Measurements from ENCODE around the gene REG4. TPM values are rescaled to one million over a fixed set of nuclear protein-coding genes. Genes with fewer than 3 reads are reported as not detected.

The REG4 gene
- polyA plus RNA-seq, 1 donor from 2014 or later = not detected

GRCh38 chr1:119774746-119775490, 36.3 kb downstream of the REG4 start:
- Histone ChIP-seq H3K79me2 (replicated peaks; ENCODE audit: insufficient read depth, low read length) (no peaks in the 10 kb centered on the region), H3K27ac (ENCODE audit: low read length) (no peak overlapping the region), H3F3A (ENCODE audit: insufficient read depth, low read length, poor library complexity, severe bottlenecking) (no peaks in the 10 kb centered on the region), H3K4me2 (ENCODE audit: low read length) (no peak overlapping the region), H3K27me3 (ENCODE audit: insufficient read depth, low read depth, low read length) (no peaks in the 10 kb centered on the region), H3K9ac (ENCODE audit: low read length) (no peak overlapping the region), H3K4me3 (ENCODE audit: low read length) (no peak overlapping the region), H3K9me2 (ENCODE audit: insufficient read depth, low read length) (no peaks in the 10 kb centered on the region), H4K20me1 (ENCODE audit: insufficient read depth) (no peaks in the 10 kb centered on the region), H3K36me3 (ENCODE audit: insufficient read depth, low read length) (no peaks in the 10 kb centered on the region), H2AFZ (ENCODE audit: low read depth, low read length) (no peak overlapping the region), H3K9me3 (ENCODE audit: low read length) (no peaks in the 10 kb centered on the region)
- no peak for TF ChIP-seq SMC3 (conservative IDR thresholded peaks at IDR 0.05; ENCODE audit: poor library complexity)
- TF ChIP-seq RAD21 (conservative IDR thresholded peaks at IDR 0.05) = no peak
- no peak for TF ChIP-seq EZH2 (IDR thresholded peaks at IDR 0.05; ENCODE audit: borderline replicate concordance, insufficient read depth, low read length, poor library complexity, severe bottlenecking)
- TF ChIP-seq POLR2AphosphoS5 (IDR thresholded peaks at IDR 0.05) = no peak
- no peak for TF ChIP-seq REST (IDR thresholded peaks at IDR 0.05; ENCODE audit: borderline replicate concordance)
- TF ChIP-seq TAF1 (IDR thresholded peaks at IDR 0.05; ENCODE audit: low read depth) = no peak
- no peak for TF ChIP-seq MXI1 (conservative IDR thresholded peaks at IDR 0.05; ENCODE audit: poor library complexity, severe bottlenecking)
- no peak for TF ChIP-seq EP300 (conservative IDR thresholded peaks at IDR 0.05; ENCODE audit: poor library complexity, severe bottlenecking)
- TF ChIP-seq CTCF (IDR thresholded peaks at IDR 0.05; ENCODE audit: poor library complexity, severe bottlenecking) = no peak

- Histone ChIP-seq H3K4me3 (ENCODE audit: low read length) (no peak overlapping the region), H3F3A (ENCODE audit: insufficient read depth, low read length, poor library complexity, severe bottlenecking) (no peaks in the 10 kb centered on the region), H2AFZ (ENCODE audit: low read depth, low read length) (no peak overlapping the region)
Observed at GRCh38 chr1:119773711-119774241, 37.5 kb downstream of the REG4 start.

More at GRCh38 chr1:119773711-119774241, 37.5 kb downstream of the REG4 start:
- no peaks in the 10 kb centered on the region for H3K36me3 ChIP-seq (ENCODE audit: insufficient read depth, low read length)
- H3K27ac ChIP-seq (ENCODE audit: low read length) = no peak overlapping the region
- no peaks in the 10 kb centered on the region for H3K9me2 ChIP-seq (ENCODE audit: insufficient read depth, low read length)
- TF ChIP-seq EZH2 (IDR thresholded peaks at IDR 0.05; ENCODE audit: borderline replicate concordance, insufficient read depth, low read length, poor library complexity, severe bottlenecking) = no peak
- TF ChIP-seq POLR2AphosphoS5 (IDR thresholded peaks at IDR 0.05) = no peak
- TF ChIP-seq TAF1 (IDR thresholded peaks at IDR 0.05; ENCODE audit: low read depth) = no peak
- H3K9me3 ChIP-seq (ENCODE audit: low read length) = no peaks in the 10 kb centered on the region
- H4K20me1 ChIP-seq (ENCODE audit: insufficient read depth) = no peaks in the 10 kb centered on the region
- H3K79me2 ChIP-seq (replicated peaks; ENCODE audit: insufficient read depth, low read length) = no peaks in the 10 kb centered on the region
- no peaks in the 10 kb centered on the region for H3K27me3 ChIP-seq (ENCODE audit: insufficient read depth, low read depth, low read length)
- no peak overlapping the region for H3K4me2 ChIP-seq (ENCODE audit: low read length)
- H3K9ac ChIP-seq (ENCODE audit: low read length) = no peak overlapping the region
